ENCODE measurements around the gene CATSPERD.

Gene CATSPERD

GRCh38 chr19:5827891-5828660 is 107.6 kb downstream of the CATSPERD start:
- H3K4me2 ChIP-seq (ENCODE audit: low read length) = peak overlapping the region; percentile 74
- peak overlapping the region; percentile 67 for H3K4me3 ChIP-seq (ENCODE audit: low read depth, low read length)
- peak overlapping the region; percentile 93 for H2AFZ ChIP-seq
- TF ChIP-seq CTCF (IDR thresholded peaks at IDR 0.05) = no peak
- H3K27me3 ChIP-seq (ENCODE audit: control insufficient read depth, insufficient read depth, low read length) = no peaks in the 10 kb centered on the region
- H3K4me1 ChIP-seq = peaks cover 3% of the 10 kb centered on the region
- no peaks in the 10 kb centered on the region for H3K9me3 ChIP-seq (ENCODE audit: control insufficient read depth, low read length)
- no peaks in the 10 kb centered on the region for H3K36me3 ChIP-seq (ENCODE audit: control insufficient read depth, insufficient read depth, low read length)
- no peaks in the 10 kb centered on the region for H3K79me2 ChIP-seq
- peak overlapping the region; percentile 66 for H3K27ac ChIP-seq
- H3K9ac ChIP-seq = no peak overlapping the region
